Colonic mucosa (tissue), 4 donors: ENCODE measurements around the gene RNF213. TPM values are rescaled to one million over a fixed set of nuclear protein-coding genes. Genes with fewer than 3 reads are reported as not detected.

ENCODE experiments used
- DNase-seq: peaks from one replicate; pipeline ENCODE4 v3.0.0-alpha.2; 2020
- H3K27ac ChIP-seq: fragments of 200-600 bp; one replicate; pipeline ENCODE4 v1.8.0; 2021
- H3K27me3 ChIP-seq: fragments of 200-600 bp; one replicate; pipeline ENCODE4 v1.8.0; 2021
- H3K36me3 ChIP-seq: fragments of 200-600 bp; one replicate; pipeline ENCODE4 v1.8.0; 2021
- H3K4me1 ChIP-seq: fragments of 200-600 bp; one replicate; pipeline ENCODE4 v1.8.0; 2021; ENCODE audit warnings: mild to moderate bottlenecking
- H3K4me3 ChIP-seq: fragments of 200-600 bp; one replicate; pipeline ENCODE4 v1.8.0; 2021
- H3K9ac ChIP-seq, 2 donors: one replicate each; pipeline ENCODE4 v1.7.0; 2013; ENCODE audit warnings: control low read depth in 2 of 2, low read depth in 2 of 2, low read length in 2 of 2
- H3K9me3 ChIP-seq: fragments of 200-600 bp; one replicate; pipeline ENCODE4 v1.8.0; 2021
- CTCF ChIP-seq: fragments of 200-600 bp; IDR thresholded peaks from one replicate; pipeline ENCODE4 v1.8.0; 2022; ENCODE audit warnings: antibody characterized with exemption, mild to moderate bottlenecking
- intact Hi-C: fragments of 100-400 bp; cut with DNase I; formaldehyde crosslinking; loops from one replicate; pipeline ENCODE4 v1.14.1; 2022
- total RNA-seq, 2 donors: library from RNA; stranded (reverse); fragmentation: NEBNext Ultra II Directional in 1 of 2; extraction: Animal tissue kit (Norgen Biotek cat#: 25700) in 1 of 2; gene quantifications; one replicate each; pipeline ENCODE4 v1.2.1, GENCODE V29; 2021
- donor health status: healthy.
- donor health status: DM: no; HTN: no; CAD: no.
- donor health status: DM: no; HTN: no; CAD: no.

The RNF213 gene
- total RNA-seq, 2 donors from 2014 or later = 80.8 to 101 TPM

GRCh38 chr17:80283116-80283852 lies 22.6 kb downstream of the RNF213 start:
- intact Hi-C loops = no loop called here
- H3K27me3 ChIP-seq = no peaks in the 10 kb centered on the region
- H3K27ac ChIP-seq = no peak overlapping the region
- no peaks in the 10 kb centered on the region for H3K4me1 ChIP-seq
- no peak for DNase-seq
- no peak overlapping the region for H3K4me3 ChIP-seq
- H3K9me3 ChIP-seq = no peaks in the 10 kb centered on the region
- peaks cover 6% of the 10 kb centered on the region for H3K36me3 ChIP-seq
- H3K9ac ChIP-seq = no peak overlapping the region
- no peak for TF ChIP-seq CTCF

- no peaks in the 10 kb centered on the region for H3K27me3 ChIP-seq
- intact Hi-C loops = no loop called here
- no peak for TF ChIP-seq CTCF
- H3K36me3 ChIP-seq = peaks cover 15% of the 10 kb centered on the region
- no peaks in the 10 kb centered on the region for H3K4me1 ChIP-seq
- H3K4me3 ChIP-seq = no peak overlapping the region
- no peak overlapping the region for H3K27ac ChIP-seq
- no peaks in the 10 kb centered on the region for H3K9me3 ChIP-seq
- DNase-seq = no peak
- no peak overlapping the region for H3K9ac ChIP-seq
Measured at GRCh38 chr17:80284631-80285030, 24.0 kb downstream of the RNF213 start.

GRCh38 chr17:80285237-80285920 lies 24.7 kb downstream of the RNF213 start:
- DNase-seq = no peak
- no peak overlapping the region for H3K9ac ChIP-seq
- H3K27me3 ChIP-seq = no peaks in the 10 kb centered on the region
- TF ChIP-seq CTCF = no peak
- no peaks in the 10 kb centered on the region for H3K4me1 ChIP-seq
- intact Hi-C loops = no loop called here
- peaks cover 20% of the 10 kb centered on the region for H3K36me3 ChIP-seq
- no peak overlapping the region for H3K27ac ChIP-seq
- no peak overlapping the region for H3K4me3 ChIP-seq
- no peaks in the 10 kb centered on the region for H3K9me3 ChIP-seq

GRCh38 chr17:80286638-80286960 lies 25.9 kb downstream of the RNF213 start:
- peaks cover 25% of the 10 kb centered on the region for H3K36me3 ChIP-seq
- no peak for DNase-seq

GRCh38 chr17:80287038-80287437 lies 26.4 kb downstream of the RNF213 start:
- no peak for DNase-seq
- Histone ChIP-seq H3K4me1 (no peaks in the 10 kb centered on the region), H3K4me3 (no peak overlapping the region), H3K27me3 (no peaks in the 10 kb centered on the region), H3K9me3 (no peaks in the 10 kb centered on the region), H3K36me3 (peaks cover 30% of the 10 kb centered on the region), H3K9ac (no peak overlapping the region), H3K27ac (no peak overlapping the region)
- intact Hi-C loops = no loop called here
- no peak for TF ChIP-seq CTCF

More at GRCh38 chr17:80286638-80286960, 25.9 kb downstream of the RNF213 start:
- H3K4me1 ChIP-seq = no peaks in the 10 kb centered on the region
- intact Hi-C loops = no loop called here
- no peaks in the 10 kb centered on the region for H3K27me3 ChIP-seq
- H3K27ac ChIP-seq = no peak overlapping the region
- no peak overlapping the region for H3K9ac ChIP-seq
- H3K4me3 ChIP-seq = no peak overlapping the region
- TF ChIP-seq CTCF = no peak
- no peaks in the 10 kb centered on the region for H3K9me3 ChIP-seq
